Activated naive CD4-positive, alpha-beta T cell treated with Interleukin-2 at 50 U/mL for 16 hours (primary cell): Measurements from ENCODE around the gene LMX1A.

Source experiments
- DNase-seq: peaks from one replicate; pipeline ENCODE4 v3.0.0-alpha.2; 2020

LMX1A gene

DNA sequence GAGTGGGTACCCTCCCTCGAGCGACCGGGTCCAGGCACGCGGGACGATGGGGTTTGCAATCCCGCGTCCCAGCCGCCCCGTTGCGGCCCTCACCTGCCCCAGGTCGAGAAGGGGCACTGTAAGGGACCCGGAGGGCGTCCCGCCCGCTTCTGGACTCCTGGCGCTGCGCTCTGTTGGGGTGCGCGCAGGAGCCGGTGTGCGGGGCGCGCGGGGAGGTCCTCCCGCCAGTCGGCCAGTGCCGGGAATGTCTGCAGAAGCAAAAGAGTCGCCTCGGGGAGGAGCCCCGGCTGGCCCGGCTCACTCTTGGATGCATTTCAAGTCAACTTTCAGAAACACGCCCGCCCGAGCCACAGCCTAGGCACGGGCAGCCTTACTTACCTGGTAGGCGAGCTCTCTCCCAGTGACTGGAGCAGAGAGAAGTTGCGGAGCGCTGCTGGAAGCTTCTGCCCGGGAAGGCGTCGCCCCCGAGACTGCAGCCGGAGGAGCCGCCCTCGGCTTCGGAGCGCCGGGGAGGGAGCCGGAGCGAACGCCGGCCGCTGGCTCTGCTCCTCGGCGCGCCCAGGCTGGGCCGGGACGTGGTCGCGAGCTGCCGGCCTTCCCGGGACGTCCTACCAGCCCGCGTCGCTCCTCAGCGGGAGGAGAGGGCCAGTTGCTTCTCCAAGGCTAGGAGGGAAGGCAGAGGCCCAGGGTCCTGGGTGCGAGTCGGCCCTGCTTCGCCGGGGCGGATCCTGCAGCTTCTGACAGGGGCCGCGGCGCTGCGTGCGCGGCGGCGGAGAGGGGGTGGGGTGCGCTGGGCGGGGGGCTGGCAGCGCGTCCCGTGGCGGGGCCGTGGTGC lies at the start of gene LMX1A:
LMX1A (minus strand) TSS at position 739 of the 835 bp plus-strand sequence. CDS start 1,156 bp downstream, outside the sequence.
- no peak for DNase-seq

DNA sequence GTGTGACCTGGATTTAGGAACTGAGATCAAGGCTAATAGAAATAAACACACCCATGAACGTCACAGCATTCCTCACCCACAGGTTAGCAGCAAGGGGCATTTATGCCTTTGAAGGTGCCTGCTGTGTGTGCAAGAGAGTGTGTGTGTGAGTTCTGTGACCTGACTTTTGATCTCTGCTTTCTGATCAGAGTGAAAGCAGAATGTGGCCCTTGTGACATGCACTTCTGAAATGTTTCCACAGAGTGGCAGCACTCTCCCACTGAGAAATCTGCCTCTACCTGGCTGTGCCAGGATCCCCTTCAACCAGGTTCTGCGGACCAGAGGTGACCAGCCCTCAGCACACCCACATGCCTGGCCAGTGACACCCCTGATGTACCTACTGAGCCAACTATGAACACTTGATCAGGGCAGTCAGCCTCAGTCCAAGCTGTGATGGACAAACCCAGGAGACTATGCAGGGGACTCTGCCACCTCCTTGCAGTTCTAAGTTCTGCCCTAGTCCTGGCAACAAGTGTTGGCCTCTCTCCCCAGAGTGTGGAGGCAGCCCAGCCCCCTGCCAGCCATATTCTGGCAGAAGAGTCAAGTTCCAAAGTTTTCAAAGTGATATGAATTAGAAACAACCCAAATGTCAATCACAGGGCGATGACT lies 47.4 kb upstream of the LMX1A start:
- peak; percentile 10 for DNase-seq

DNA sequence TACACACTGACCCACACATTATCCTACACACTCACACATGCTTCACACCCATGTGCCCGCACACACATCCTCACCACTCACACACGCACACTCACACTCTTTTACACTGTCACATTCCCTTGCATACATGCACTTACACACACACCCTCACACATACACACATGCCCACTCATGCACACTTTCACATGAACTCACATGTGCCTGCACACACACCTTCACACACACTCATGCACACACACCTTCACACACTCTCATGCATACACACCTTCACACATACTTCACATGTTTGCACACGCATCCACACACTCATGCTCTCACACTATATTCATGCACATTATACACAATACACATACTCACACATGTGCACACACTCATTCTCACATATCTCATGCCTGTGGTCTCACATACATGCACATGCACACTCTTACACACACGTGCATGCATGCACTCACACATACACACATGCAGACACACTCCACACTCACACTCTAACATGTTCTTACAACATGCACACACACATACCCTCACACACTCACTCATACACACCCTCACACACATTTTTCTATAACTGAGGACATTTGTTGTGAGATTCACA lies 46.1 kb upstream of the LMX1A start:
- no peak for DNase-seq

DNA sequence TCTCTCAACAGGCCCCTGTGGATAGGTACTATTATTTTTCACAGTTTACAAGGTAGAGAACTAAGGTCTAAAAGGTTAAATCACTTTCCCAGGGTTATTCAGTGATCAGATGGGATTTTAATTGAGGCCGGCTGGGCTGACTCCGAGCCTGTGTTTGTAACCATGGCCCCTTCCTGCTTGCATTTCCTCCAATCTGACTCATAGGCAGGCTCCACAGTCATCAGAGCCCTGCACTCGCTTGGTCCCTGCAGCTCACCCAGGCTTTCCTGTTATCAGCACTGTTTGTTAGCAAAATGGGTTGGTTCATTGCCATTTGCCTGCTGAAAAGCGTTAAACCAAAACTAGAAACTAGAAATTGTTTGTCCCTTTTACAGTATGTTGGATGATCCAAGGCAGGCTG lies 41.4 kb upstream of the LMX1A start:
- DNase-seq = no peak

DNA sequence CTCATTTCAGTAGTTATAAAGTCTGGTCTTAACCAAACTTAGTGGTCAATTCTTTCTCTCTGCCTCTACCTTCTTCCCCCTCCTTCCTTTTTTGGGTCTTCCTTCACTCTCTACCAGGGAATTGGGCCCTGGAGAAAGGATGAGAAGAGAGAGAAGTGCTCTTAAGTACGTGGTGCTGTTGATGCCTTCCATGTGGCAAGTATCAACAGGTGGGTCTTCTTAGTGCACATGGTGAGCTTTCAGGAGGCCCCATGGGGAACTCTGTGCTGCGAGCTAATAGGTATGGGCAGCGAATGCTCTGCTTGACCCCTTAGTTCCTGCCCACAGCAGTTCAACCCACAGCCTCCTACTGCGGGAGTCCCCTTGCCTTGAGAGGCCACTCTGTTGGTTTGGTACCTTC lies 39.4 kb upstream of the LMX1A start:
- no peak for DNase-seq

DNA sequence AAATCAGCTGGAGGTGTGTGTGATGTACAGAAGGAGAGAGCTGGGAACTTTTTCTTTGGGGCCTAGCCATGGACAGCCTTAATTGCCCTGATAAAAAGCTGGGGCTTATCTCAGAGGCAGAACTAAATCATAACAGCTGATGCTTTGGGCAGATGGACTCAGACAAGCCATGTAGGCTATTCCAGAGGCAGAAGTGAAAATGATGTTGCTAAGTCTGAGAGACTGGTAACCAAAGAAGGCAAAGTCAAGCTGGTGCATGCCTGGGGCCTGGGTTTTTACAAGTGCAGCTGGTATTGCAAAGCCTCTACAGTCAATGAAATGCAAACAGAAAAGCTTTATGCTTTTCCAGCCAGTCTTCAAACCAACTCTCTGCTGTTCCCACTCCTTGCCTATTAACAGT lies 39.0 kb upstream of the LMX1A start:
- DNase-seq = no peak

DNA sequence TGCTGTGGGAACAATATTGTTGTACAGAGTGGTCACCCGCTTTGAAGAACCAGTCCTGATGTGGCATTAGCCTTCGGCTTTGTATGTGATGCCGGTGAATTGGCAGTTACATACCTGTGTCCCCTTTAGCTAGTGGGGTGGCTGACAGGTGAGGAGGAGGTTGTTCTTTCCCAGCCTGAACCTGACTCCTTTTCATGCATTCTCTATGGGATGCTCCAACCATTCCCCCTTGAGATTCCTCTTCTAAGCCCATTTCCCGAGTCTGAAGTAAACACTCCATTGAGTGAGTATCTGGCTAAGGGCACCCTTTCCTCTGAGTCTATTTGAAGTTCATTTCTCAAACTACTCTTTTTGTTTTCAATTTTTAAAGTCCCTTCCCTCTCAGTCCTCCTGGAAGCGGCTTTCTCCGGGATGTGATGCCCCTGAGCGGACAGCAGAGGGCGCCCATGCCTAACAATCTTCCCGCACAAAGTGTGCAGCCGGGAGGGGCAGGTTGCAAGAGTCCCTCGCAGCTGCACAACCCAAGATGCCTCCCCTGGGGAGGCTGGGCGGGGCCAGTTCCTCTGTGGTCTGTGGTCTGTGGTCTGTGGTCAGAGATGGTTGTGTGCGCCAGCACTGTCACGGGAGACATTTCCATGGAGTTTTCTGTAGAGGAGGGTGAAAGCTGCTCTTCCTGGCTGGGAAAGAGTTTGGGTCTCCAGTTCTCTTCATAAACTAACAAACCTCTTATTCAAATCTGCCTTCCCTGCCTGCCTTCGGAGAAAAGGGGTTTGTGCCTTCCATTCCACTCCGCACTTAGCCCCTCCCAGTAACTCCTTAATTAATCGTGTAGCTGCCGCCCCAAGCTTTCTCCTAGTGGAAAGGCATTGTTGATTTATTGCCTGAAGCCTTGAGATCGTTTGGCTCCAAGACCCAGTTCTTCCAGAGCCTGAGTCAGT lies 36.4 kb upstream of the LMX1A start:
- peak; percentile 89 for DNase-seq

DNA sequence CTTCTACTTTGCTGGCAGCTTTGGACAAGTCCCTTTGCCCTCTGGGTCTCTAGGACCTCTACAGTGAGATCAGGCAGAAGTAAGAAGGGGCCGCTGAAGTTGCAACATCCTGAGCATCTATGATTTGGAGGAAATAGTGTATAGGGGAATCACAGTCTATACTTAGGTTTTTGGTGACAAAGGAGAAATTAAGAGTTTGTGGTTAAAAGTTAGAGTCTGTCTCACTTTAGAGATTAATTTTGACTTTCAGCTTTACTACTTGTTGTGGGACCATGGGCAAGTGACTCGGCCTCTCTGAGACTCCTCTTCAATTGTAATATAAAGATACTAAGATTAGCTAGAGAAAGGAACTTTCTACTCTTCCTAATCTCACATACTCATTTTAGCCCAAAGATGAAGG lies 33.1 kb upstream of the LMX1A start:
- DNase-seq = no peak

DNA sequence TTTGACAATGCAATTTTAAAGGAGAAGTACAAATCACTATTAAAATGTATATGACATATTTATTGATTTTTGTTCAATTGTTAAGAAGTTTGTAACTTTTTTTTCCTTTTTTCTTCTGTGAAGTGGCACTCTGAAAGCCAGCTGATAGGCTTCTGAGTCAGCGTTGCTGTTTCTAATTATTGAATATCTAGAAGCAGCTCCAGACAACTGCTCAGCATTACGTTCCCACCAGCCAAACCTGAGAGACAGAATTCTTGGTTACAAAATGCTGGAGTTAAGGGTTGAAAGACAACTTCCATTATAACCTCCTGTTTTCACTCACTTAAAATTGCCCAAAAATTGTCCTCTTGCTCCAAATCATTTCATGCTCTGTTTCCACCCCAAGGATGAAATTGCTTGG lies 31.4 kb upstream of the LMX1A start:
- no peak for DNase-seq

DNA sequence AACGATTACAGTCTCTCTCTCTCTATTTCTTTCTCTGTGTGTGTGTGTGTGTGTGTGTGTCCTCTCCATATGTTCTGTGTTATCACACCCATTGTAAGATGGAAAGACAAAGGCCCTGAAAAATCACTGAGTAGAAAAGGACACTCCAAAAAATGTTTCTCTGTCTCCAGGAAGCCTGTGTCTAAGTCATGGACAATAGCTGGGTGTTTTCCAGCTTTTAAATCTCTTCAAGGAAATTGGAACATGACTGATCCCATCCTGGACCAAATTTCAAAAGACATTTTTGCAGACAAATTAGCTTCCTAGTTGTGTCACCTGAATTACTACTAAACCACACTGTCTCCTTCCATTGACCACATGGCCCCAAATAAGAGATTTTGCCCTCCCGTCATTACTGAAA lies 31.0 kb upstream of the LMX1A start:
- DNase-seq = no peak

DNA sequence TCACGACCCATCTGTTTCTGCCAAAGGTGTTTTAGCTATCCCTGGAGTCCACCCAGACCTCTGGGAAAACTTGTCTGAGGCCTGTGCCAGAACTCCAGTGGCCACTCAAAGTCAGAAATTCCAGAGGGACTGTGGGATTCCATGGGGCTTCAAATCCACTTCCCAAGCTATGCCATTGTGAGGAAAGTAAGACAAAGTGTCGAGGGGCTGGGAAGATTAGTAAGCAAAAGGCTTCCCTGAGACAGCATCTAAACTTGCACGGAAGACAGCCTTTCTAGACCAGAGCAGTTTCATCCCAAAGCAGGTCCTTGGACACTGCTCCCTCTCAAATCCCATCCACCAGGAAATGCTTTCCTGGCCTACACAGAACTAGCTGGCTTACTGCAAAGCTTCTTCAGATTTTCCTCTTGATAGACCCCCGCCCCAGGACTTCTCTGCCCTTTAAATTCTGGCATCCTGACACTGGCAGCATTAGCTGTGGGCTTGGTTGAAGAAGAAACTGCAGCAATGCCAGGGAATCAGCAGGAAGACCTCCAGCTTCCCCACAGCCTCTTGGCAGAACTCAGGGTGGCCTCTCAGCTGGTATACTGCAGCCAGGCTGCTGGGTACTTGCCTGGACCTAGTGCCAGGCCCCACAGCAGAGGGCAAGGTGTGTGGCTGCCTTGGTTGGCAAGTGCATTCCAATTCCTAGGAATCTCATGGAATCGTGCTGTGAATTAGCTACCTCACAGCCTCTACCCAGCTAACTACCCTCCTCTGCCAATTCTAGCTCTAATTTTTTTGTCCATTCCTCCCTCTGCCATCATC lies 27.3 kb upstream of the LMX1A start:
- DNase-seq = no peak

DNA sequence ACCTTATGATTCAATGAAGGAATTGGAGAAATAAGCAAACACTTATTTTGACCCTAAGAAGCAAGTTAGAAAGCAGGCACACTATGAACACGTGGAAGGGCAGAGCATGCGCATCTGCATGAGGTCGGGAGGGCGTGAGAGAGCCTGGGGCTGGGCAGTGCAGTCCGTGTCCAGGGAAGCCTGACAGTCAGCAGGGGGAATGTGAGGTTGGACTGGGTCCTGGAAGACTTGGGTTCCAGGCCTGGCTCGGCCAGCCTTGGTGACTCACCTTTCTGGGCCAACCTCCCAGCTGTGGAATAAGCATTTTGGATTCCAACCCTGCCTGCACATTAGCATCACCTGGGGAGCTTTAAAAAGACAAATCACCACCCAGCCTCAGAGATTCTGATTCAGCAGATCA lies 26.6 kb upstream of the LMX1A start:
- DNase-seq = no peak

DNA sequence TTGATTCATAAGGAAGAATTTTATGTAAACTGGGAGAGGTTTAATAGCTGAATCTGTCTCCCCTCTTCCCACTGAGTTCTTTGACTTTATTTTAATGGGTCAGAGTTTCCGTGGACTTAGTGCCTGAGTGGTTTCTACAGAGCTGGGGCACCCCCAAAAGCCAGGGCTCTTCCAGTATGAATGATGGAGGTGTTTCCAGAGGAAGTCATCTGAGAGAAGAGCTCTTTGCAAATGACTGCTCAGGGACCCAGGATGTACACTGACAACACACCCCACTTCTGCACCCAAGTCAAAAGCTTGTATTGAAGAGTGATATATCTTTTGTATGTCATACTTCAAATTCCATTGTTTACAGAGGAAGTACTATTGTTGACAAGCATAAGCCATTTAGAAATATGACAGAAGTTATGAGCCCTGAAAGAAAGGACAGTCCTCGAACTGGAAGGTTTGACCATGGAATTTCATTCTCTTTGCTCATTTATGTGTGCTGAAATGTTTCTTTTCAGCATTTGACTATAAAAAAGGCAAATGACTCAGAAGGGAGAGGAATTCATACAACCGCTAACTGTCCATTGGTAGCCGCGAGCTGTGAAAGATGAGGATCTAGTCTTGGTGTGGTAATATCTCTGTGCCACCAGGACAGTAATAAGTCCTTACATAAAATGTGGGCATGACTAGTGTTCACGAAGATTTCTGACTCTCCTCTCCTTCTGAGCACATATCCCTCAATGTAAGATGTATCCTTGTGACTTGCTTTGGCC lies 25.4 kb upstream of the LMX1A start:
- no peak for DNase-seq

DNA sequence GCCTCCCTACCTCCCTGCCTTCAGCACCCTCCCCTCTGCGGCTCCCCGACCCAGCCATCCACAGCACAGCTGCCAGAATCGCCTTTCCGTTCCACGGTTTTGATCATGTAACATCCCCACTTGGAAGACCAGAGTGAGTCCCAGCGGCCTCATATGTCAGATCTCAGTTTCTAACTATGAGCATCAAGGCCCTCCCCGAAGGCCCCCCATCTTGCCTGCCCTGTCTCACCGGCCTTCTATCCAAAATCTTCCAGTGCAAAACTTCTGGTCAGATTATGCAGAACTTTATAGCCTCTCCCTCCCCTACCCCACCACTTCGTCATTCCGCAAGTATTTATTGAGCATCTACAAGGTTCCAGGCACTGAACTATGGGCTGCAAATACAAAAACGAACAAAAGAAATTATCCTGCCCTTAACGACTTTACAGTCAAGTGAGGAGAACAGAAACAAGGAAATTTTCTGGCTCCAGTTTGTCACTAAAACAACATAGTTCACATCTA lies 20.3 kb upstream of the LMX1A start:
- DNase-seq = no peak

DNA sequence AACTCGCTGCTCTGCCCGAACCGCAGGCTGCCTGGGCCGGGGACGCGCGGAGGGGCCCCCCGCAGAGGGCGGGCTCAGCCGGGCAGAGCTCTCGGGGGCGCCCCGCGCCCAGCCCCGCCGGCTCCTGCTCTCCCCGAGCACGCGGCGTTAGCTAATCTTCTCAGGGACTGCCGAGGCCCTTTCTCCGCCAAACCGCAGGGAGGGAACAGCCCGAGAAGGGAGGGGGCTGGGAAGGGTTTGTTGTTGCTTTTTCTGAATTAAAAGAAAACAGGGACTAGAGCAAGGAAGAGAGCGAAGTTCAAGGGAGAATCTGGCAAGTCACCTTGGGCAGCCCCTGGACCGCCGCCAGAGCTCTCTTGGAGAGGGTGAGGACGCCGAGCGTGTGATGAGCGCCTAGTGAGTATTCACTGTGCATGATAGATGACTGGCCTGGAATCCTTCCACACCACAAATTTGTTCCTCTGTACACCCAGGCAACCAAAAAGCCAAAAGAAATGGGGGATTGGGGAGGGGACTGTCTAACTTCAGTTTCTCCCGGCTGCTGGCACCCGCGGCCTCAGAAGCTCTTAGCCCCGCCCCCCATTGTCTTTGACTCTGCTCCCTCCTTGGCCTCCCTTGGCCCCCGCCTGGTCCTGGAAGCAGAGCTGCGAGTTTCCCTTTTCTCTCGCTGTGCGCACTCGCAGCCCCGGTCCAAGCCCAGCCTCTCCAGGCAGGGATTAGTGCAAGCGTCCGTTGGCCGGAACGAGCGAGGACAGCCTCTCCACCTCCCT lies 19.7 kb upstream of the LMX1A start:
- DNase-seq = peak; percentile 34

DNA sequence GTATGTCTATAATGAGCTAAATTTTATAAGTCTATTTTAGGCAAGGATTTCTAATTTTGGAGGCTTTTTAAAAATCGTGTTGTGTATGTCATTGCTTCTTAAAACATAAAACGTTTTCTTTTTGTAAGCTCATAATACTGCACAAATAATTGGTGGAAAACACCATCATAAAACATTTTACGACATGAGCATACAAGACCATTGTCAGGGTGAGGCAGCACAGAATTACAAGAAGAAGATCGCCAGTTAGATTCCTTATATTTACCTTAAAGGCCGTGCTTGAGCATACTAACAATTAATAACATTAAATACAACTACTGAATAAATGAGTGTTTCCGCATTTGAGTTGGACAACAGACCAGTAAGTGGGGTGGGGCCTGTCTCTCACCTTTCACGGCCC lies 19.1 kb upstream of the LMX1A start:
- no peak for DNase-seq

DNA sequence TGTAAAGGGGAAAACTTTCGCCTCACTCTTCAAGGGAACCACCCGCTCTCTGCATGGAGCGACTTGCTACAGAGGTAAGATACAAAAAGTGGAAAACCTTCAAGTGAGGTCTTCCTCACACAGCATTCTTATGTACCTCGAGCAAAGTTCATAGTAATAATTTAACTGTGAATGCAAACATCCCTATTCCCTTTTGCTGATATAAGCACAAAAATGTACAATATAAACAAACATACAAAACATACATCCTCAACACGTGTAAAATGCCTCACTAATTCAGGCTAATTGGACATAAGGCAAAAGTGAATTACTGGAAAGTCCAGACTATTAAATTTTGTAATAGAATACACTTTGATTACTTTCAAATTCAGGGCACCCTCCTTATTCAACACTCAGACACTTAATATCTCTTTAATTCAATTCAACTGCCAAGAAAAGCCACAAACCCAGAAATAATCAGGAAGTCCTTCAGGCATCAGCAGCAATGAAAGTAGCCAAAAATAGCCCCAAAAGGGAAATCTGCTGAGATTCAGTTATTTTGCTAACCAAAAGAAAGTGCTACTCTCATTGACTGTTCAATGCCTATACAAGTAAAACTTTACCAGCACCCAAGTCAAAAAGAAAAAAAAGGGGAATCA lies 15.2 kb upstream of the LMX1A start:
- DNase-seq = no peak

DNA sequence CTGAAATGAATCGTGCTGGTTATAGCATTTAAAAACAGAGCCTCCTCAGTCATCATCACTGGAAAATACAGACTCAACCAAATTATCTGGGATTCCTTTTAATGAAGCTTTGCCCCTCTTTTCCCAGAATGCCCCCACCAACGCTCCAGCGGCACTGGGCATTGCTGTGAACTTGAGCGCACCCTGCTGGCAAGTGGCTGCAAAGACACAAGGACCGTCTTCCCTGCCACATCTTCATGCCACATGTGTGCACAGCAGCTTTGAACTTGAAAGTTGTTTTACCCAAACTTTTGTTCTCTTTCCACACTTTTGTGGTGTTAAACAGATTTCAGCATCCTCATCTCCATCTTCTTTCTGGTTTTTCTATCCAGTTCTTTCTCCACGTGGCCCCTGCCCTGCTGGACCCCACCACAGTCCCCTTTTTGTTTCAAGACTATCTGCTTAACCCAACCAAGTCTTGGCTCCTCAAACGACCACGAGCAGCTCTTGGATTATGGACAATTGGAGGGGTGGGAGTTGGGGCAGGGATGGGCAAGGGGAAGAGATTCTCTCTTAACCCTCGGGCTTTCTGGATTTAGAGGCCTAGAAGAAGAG lies 12.8 kb upstream of the LMX1A start:
- DNase-seq = peak; percentile 59

DNA sequence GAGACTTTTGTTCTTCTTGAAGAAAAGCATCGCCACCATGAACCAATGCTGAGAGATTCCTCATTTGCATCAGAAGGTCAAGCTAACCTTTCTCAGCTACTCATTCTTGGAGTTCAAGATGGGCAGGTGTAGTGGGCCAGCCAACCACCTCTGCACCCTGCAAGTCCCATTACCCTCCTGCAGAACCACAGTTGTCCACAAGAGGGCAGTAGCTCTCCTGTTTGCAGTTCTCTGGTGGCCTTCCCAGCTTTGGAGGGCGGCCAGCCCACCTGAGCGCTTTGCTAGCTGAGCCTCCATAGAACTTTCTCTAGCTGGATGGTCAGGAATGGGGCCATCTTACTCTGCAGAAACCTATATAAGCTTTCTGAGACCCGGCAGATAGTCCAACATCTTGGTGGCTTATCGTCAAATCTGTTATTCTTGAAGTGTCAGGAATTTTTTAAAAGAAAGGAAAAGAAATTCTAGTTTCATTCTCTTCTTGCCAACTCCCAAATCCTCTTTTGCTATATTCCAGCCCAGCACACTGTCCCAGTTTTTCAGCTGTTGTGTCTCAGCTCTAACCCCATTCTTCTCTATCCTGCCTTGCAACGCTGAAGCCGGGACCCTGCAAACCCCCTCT lies 11.0 kb upstream of the LMX1A start:
- DNase-seq = peak; percentile 80
